Panc1 (cell line): ENCODE measurements around the gene ZNF480. TPM values are rescaled to one million over a fixed set of nuclear protein-coding genes. Genes with fewer than 3 reads are reported as not detected.

ENCODE experiments used
- ATAC-seq: fragments of 200-7000 bp; cut with Tn5 transposase; 2 replicates; pipeline ENCODE4 v1.9.1; 2020; ENCODE audit warnings: mild to moderate bottlenecking, moderate library complexity
- BruUV-seq: library from RNA; stranded (reverse); fragments of 400-500 nt; replicated peaks from 2 replicates; lab custom pipeline; 2021; lab: Mats Ljungman, UMichigan
- CTCF ChIA-PET: fragments of 300-600 bp; sonication (Branson Sonifier 250); formaldehyde crosslinking; loops from one replicate; lab custom pipeline; 2022; ENCODE audit warnings: antibody characterized with exemption; lab: Charles Lee
- POLR2A ChIA-PET: fragments of 300-600 bp; sonication (Branson Sonifier 250); formaldehyde crosslinking; loops from one replicate; lab custom pipeline; 2022; ENCODE audit warnings: antibody characterized with exemption; lab: Charles Lee
- DNase-seq: peaks from one replicate; pipeline ENCODE4 v3.0.0-alpha.2; 2010; ENCODE audit warnings: low read depth, low spot score
- H3K27ac ChIP-seq: 2 replicates; pipeline ENCODE4 v1.5.1; 2011; ENCODE audit warnings: mild to moderate bottlenecking, low read length, inconsistent platforms
- H3K27me3 ChIP-seq: fragments of 200-500 bp; sonication (Bioruptor generic); 2 replicates; pipeline ENCODE4 v1.6.0; 2014; ENCODE audit warnings: low read length, inconsistent platforms; ENCODE audit not compliant: control insufficient read depth, insufficient read depth
- H3K36me3 ChIP-seq: fragments of 200-500 bp; sonication (Bioruptor generic); 2 replicates; pipeline ENCODE4 v1.5.1; 2014; ENCODE audit warnings: inconsistent platforms, mild to moderate bottlenecking, low read length, moderate library complexity; ENCODE audit not compliant: control insufficient read depth, insufficient read depth
- H3K4me1 ChIP-seq: 2 replicates; pipeline ENCODE4 v1.5.1; 2011; ENCODE audit warnings: inconsistent platforms, mild to moderate bottlenecking, low read length, moderate library complexity; ENCODE audit not compliant: control insufficient read depth, insufficient read depth
- H3K4me3 ChIP-seq, 2 experiments: 2 replicates each; pipeline ENCODE4 v1.5.1; 2011 to 2012; ENCODE audit warnings: low read depth in 2 of 2, low read length in 2 of 2, mild to moderate bottlenecking in 2 of 2, inconsistent platforms in 1 of 2, moderate library complexity in 1 of 2
- H3K9me3 ChIP-seq: fragments of 200-500 bp; sonication (Bioruptor generic); 2 replicates; pipeline ENCODE4 v1.5.1; 2014; ENCODE audit warnings: low read depth, mild to moderate bottlenecking, inconsistent platforms, low read length, moderate library complexity; ENCODE audit not compliant: control insufficient read depth, insufficient read depth
- POLR2AphosphoS5 ChIP-seq: IDR thresholded peaks from 2 replicates; pipeline ENCODE4 v1.6.1; 2012; ENCODE audit warnings: mild to moderate bottlenecking, low read depth, low read length, moderate library complexity
- SIN3A ChIP-seq: IDR thresholded peaks from 2 replicates; pipeline ENCODE4 v1.6.1; 2012; ENCODE audit warnings: low read depth, mild to moderate bottlenecking, low read length, moderate library complexity, borderline replicate concordance; ENCODE audit not compliant: insufficient read depth
- TCF7L2 ChIP-seq: IDR thresholded peaks from 2 replicates; pipeline ENCODE4 v1.6.1; 2011; ENCODE audit warnings: mild to moderate bottlenecking, low read depth, low read length, inconsistent platforms
- in situ Hi-C: cut with HindIII; loops from 2 replicates; pipeline ENCODE4 v1.10.0; 2016; ENCODE audit warnings: low sequenced_read_pairs, low pct_unique_long_range_greater_than_20kb
- intact Hi-C: fragments of 100-400 bp; cut with micrococcal nuclease; formaldehyde crosslinking; loops from one replicate; pipeline ENCODE4 v1.10.0; 2022; ENCODE audit not compliant: unreplicated experiment
- total RNA-seq: library from RNA; stranded (reverse); gene quantifications from one replicate; pipeline ENCODE4 v1.2.1, GENCODE V29; 2021; ENCODE audit not compliant: unreplicated experiment
- TF ChIP-seq, protein P1 (sequence below), 2 experiments: IDR thresholded peaks; 2 replicates each; pipeline ENCODE4 v1.6.1; 2011 to 2012; ENCODE audit warnings: low read depth in 2 of 2, control low read depth in 1 of 2, low read length in 1 of 2, mild to moderate bottlenecking in 1 of 2, moderate library complexity in 1 of 2; ENCODE audit not compliant: insufficient read depth in 1 of 2
- TF ChIP-seq, protein P2 (sequence below): fragments of 450-650 bp; IDR thresholded peaks from 2 replicates; pipeline ENCODE4 v1.5.1; 2017; ENCODE audit warnings: mild to moderate bottlenecking

Gene ZNF480
- total RNA-seq, 1 experiment from 2014 or later = 11.5 TPM

DNA sequence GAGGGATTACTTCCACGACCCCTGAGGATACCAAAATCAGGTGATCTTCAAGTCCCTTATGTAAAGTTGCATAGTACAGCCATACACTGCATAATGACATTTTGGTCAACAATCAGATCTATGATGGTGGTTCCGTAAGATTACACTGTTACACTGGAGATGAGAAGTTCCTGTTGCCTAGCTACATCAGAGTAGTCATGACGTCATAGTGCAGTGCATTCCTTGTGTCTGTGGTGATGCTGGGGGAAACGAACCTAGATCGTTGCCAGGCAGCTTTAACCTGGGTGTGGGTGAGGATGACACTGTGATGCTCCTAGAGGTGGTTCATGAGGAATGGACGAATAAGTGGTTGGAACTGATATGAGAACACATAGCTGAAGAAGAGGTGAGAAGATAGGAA is 48.2 kb downstream of the ZNF480 start:
- BruUV-seq = no TSS peak
- intact Hi-C loops = no loop called here
- in situ Hi-C loops = no loop called here
- DNase-seq (no peak), ATAC-seq (no peak)
- no peaks in the 10 kb centered on the region for H3K4me1 ChIP-seq
- TF ChIP-seq, protein P1, sequence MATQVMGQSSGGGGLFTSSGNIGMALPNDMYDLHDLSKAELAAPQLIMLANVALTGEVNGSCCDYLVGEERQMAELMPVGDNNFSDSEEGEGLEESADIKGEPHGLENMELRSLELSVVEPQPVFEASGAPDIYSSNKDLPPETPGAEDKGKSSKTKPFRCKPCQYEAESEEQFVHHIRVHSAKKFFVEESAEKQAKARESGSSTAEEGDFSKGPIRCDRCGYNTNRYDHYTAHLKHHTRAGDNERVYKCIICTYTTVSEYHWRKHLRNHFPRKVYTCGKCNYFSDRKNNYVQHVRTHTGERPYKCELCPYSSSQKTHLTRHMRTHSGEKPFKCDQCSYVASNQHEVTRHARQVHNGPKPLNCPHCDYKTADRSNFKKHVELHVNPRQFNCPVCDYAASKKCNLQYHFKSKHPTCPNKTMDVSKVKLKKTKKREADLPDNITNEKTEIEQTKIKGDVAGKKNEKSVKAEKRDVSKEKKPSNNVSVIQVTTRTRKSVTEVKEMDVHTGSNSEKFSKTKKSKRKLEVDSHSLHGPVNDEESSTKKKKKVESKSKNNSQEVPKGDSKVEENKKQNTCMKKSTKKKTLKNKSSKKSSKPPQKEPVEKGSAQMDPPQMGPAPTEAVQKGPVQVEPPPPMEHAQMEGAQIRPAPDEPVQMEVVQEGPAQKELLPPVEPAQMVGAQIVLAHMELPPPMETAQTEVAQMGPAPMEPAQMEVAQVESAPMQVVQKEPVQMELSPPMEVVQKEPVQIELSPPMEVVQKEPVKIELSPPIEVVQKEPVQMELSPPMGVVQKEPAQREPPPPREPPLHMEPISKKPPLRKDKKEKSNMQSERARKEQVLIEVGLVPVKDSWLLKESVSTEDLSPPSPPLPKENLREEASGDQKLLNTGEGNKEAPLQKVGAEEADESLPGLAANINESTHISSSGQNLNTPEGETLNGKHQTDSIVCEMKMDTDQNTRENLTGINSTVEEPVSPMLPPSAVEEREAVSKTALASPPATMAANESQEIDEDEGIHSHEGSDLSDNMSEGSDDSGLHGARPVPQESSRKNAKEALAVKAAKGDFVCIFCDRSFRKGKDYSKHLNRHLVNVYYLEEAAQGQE (IDR thresholded peaks at IDR 0.05; ENCODE audit: insufficient read depth in 1 of 2, low read depth in 2 of 2, low read length in 1 of 2) = no peak
- TF ChIP-seq TCF7L2 (no peak), SIN3A (no peak), POLR2AphosphoS5 (no peak)
- TF ChIP-seq, protein P2, sequence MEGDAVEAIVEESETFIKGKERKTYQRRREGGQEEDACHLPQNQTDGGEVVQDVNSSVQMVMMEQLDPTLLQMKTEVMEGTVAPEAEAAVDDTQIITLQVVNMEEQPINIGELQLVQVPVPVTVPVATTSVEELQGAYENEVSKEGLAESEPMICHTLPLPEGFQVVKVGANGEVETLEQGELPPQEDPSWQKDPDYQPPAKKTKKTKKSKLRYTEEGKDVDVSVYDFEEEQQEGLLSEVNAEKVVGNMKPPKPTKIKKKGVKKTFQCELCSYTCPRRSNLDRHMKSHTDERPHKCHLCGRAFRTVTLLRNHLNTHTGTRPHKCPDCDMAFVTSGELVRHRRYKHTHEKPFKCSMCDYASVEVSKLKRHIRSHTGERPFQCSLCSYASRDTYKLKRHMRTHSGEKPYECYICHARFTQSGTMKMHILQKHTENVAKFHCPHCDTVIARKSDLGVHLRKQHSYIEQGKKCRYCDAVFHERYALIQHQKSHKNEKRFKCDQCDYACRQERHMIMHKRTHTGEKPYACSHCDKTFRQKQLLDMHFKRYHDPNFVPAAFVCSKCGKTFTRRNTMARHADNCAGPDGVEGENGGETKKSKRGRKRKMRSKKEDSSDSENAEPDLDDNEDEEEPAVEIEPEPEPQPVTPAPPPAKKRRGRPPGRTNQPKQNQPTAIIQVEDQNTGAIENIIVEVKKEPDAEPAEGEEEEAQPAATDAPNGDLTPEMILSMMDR = no peak
- no peaks in the 10 kb centered on the region for H3K27me3 ChIP-seq
- H3K4me3 ChIP-seq = no peak overlapping the region
- POLR2A ChIA-PET = no interaction called here
- H3K9me3 ChIP-seq = no peaks in the 10 kb centered on the region
- no peaks in the 10 kb centered on the region for H3K36me3 ChIP-seq
- CTCF ChIA-PET = no interaction called here
- H3K27ac ChIP-seq = no peak overlapping the region

DNA sequence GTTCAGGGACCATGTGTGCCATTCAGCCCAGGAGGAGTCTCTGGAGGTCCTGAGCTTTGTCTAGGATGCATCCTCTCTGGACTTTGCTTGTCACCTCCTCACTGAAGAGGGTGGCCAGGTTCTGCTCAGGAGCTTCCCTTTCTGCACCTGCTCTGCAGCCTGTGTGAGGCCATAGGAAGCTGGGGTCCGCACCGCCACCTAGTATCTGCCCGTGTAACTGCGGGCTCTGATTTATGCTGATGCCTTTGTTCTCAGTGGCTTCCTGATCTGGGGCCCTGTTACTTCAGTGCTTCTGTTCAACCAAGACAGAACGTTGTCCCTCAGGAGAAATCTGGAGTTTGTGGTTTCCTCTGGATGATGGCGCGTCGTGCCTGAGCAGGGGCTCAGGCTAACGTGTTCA is 54.5 kb downstream of the ZNF480 start:
- Histone ChIP-seq H3K4me3 (no peak overlapping the region), H3K27me3 (no peaks in the 10 kb centered on the region), H3K9me3 (no peaks in the 10 kb centered on the region), H3K36me3 (no peaks in the 10 kb centered on the region), H3K4me1 (no peaks in the 10 kb centered on the region), H3K27ac (no peak overlapping the region)
- in situ Hi-C loops (no loop called here), intact Hi-C loops (no loop called here)
- no TSS peak for BruUV-seq
- ATAC-seq (no peak), DNase-seq (no peak)
- CTCF ChIA-PET = no interaction called here
- POLR2A ChIA-PET = no interaction called here
- TF ChIP-seq TCF7L2 (no peak), POLR2AphosphoS5 (no peak), SIN3A (no peak)
- TF ChIP-seq, protein P1 (IDR thresholded peaks at IDR 0.05; ENCODE audit: insufficient read depth in 1 of 2, low read depth in 2 of 2, low read length in 1 of 2) = no peak
- TF ChIP-seq, protein P2 = no peak
